Erythroblast (primary cell): Measurements from ENCODE around the gene ROBO4.

Experiments used
- GATA1 ChIP-seq: IDR thresholded peaks from 2 replicates; pipeline ENCODE4 v1.6.1; 2011; ENCODE audit warnings: low read depth, mild to moderate bottlenecking, control low read depth, low read length, moderate library complexity
- POLR2A ChIP-seq: IDR thresholded peaks from 2 replicates; pipeline ENCODE4 v1.6.1; 2011; ENCODE audit warnings: mild to moderate bottlenecking, low read length

DNA sequence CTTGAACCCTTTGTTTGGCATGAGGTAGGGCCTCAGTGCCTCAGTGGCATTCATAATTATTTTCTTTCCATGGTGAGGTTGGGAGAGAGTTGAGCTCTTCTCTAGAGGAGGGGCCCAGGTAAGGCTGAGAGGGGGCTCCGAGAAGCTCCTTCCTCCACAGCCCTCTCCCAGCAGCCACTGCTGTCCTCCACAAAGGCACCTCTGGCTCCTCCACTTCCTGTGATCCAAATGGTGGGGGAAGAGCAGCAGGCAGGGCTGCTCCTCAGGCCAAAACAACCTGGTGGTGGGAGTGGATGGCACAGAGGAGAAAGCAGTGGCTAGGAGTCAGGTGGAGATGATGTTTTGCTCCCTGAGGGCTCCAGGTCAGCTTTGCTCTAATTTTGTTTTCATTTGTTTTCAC is 13.3 kb downstream of the ROBO4 start:
- TF ChIP-seq POLR2A (no peak), GATA1 (no peak)
